ENCODE results near the gene C3.
"Not testable (repeated sequence)": the region's sequence is repeated elsewhere in the genome, so short reads cannot be mapped to it uniquely, and the experiment has no call there.

The C3 gene

DNA sequence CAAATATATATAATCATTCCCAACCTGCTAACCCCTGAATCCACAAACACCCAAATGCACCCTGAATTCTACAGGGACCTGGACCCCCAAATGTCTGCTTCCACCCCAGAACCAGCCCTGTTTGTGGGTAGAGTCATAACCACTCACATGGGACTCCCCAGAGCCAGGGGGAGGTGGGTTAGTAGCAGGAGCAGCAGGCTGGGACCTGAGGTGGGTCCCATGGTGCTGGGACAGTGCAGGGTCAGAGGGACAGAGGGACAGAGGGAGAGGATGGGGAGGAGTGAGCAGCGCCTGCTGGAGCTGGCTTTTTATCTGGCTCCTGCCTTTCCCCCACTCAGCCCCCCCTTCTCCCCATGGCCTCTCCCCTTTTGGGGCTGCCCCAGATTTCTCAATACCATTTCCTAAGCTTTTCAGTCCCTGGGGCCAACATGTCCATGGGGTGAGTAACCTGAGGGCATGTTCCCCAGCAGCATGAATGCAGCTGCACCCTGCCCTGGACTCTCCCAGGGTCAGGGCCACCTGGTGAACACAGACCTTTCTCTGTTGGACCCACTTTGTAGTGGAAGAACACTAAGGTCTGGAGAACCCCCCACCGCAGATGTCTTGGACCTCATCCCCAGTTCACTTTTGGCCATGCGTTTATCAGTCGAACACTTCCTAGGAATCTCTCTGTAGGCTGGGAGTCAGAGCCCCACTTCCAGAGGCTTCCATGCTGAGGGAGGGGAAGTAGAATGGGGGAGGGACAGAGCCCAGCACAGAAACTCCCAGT, at the start of gene C3:
Gene C3 (minus strand): TSS at position 282 of the 769 bp plus-strand sequence. CDS start 61 bp downstream, at position 221.
- no peak for FAIRE-seq

DNA sequence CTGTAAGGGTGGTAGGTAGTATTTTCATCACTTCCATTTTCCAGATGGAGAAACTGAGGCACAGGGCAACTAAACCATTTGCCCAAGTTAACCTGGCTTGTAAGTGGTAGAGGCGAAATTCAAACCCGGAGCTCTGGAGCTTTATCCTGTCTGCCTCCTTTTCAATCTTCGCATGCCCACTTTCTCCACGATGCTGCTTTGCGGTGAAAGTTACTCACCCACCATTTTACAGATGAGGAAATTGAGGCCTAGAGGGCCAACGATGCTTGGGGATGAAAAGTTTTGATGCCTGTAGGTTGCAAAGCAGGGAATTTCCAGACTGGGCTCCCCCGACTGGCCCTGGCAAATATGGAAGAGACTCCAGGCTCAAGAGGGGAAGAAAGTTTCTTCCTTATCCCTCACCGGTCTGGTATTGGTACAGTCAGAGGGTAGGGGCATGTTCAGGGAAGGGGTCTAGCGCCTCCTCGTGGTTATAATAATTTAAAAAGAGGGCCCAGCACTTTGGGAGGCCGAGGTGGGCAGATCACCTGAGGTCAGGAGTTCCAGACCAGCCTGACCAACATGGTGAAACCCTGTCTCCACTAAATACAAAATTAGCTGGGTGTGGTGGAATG, 48.7 kb upstream of the C3 start:
- FAIRE-seq: no peak

DNA sequence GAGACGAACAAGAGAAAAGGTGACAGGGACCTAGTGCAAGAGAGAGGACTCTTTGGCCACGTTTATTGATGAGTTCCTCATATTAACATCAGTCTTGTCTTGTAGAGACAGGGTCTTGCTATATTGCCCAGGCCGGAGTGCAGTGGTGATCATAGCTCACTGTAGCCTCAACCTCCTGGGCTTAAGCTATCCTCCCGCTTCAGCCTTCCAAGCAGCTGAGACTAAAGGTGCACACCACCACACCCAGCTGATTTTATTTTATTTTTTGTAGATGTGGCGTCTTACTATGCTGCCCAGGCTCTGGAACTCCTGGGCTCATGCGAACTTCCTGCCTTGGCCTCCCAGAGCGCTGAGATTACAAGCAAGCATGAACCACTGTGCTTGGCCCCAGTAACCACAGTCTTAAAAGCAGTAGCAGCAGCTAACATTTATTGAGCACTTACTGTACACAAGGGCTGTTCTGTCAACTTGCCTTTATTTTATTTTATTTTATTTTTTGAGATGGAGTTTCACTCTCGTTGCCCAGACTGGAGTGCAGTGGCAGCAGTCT, 47.9 kb upstream of the C3 start:
- FAIRE-seq: no peak

DNA sequence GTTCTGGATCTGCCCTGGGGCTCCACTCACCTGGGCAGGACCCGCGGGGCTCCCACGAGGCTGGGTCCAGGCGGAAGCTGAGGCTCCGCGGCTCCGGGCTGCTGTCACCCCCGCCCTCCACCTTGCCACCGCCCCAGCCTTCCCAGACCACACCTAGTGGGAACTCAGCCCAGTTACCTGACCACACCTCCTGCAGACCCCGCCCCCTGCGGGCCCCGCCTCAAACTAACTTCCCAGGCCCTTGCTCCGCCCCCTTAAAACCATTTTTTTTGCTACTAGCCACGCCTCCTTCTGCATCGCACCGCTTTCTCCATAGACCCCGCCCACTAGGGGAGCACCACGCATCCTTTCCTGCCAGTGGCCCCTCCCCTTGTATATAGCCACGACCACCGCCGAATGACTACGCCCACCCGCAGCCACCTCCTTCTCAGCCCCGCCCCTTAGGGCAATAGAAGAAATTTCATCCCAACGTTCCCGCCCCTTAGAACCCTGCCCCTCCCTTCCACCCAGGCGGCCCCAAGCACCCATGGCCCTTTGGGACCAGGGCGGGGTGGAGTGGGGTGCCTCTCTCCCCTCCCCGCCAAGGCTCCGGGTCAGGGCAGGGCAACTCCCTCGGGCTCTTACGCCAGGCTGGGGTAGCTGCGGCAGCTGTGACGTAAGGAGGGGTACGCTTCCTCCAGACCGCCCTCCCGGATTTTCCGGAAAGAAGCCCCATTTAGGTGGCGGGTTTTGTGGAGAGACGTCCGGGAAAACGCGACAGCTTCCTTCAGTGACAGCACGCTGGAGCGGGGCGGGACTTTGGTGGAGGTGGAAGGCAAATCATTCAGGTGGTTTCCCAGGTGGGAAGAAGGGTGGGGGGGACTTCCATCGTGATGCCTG, 47.1 kb upstream of the C3 start, which contains the start of gene SH2D3A:
Gene SH2D3A (minus strand): TSS at position 79 of the 879 bp plus-strand sequence. CDS start 3,687 bp downstream, outside the sequence.
- no peak for FAIRE-seq

DNA sequence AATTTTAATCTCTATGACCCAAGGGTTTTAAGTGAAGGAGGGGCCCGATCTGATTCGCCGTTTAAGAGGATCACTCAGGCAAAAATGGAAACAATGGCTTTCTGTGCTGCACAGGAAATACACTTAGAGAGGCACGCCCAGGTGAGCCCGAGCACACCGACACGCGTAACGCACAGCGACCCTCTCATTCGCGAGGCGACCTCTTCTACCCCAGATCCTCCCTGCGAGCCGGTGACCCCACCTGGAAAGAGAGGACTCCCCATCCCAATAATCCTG, 46.6 kb upstream of the C3 start:
- no peak for FAIRE-seq

DNA sequence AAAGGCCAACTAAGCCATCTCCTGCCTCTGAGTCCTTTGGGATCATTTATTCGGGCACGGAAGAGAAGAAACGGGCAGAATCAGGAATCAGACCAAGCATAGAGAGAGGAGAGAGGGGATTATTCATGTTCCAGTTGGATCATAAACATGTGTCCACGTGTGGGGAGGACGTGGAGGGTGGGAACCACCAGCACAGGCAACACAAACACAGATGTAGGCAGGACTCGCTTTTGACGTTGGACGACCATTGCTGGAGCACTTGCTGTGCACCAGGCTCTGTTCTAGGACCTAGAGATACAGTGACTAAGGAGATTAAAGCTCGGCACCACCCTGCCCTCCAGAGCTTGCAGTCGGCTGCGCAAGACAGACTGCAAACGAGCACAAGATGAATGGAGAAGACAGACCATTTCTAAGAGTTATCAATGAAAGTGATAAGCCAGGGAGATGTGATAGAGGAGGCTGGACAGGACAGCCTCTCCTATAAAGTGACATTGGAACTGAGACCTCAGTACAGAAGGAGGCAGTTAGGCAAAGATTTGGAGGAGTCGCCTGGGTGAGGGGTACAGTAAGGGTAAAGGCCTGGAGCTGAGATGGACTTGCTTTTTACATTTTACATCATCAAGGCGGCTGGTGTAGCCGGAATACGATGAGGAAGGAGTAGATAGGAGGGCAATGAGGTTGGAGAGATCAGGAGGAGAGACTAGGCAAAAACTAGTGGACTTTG, 46.1 kb upstream of the C3 start:
- FAIRE-seq: no peak

DNA sequence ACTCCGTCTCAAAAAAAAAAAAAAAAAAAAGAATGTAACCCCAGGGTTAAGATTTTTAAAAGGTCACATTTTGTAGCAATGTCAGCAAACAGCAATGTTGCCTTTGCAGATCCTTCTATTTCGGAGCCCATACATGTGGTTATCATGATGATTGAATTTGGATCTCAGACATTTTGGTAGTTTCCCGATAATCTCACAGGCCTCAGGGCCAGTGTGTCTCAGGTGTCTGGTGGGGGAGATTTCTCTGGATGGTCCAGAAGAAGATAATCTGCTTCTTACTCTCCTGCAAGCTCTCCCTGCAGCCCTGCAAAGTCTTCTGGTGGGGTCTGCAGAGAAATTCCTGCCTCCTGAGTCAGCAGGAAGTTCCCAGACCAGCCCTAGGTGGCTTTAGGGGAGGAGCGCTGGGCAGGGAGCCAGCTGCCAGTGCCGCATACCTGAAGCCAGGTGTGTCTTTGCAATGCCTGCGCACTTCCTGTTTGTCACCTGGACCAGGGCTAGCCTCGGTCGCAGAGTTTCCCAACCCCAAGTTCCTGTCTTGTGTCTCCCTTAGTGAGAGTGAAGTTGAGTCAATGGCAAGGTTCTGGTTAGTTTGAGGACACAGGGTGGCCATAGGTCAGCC, 45.4 kb upstream of the C3 start:
- no peak for FAIRE-seq

DNA sequence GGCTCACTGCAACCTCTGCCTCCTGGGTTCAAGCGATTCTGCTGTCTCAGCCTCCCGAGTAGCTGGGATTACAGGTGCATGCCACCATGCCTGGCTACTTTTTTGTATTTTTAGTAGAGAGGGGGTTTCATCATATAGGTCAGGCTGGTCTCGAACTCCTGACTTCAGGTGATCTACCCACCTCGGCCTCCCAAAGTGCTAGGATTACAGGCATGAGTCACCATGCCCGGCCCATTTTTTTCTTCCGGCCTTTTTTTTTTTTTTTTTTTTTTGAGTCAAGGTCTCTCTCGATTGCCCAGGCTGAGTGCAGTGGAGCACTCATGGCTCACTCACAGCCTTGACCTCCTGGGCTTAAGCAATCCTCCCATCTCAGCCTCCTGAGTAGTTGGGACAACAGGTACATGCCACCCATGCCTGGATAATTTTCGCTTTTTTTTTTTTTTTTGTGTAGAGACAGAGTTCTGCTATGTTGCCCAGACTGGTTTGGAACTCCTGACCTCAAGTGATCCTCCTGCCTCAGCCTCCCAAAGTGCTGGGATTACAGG, 41.9 kb upstream of the C3 start:
- FAIRE-seq: not testable (repeated sequence)

DNA sequence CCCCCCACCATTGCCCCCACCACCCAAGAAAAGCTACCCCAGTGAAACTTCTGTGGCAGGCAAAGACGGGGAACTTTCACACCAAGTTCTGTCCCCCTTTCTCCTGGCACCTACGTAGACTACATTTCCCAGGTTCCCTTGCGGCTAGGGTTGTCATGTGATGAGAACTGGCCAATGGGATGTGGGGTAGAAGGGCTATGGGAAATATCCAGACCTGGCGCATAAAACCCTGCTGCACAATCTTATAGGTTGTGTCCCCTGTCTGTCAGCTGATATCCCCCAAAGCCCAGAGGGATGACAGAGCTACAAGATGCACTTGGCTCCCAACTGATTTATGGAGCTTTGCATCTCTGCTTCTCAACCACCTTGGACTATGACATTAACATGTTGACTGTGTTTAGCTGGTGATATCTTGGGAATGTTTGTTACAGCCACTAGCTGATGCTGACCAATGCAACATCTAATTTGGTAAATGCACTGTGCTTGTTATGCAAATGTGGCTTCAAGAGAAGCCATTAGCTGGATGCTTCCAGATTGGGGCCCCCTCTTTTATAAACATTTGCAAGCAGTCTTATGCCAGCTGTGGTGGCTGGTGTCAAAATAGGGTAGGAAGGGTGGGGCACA, 40.7 kb upstream of the C3 start:
- no peak for FAIRE-seq

DNA sequence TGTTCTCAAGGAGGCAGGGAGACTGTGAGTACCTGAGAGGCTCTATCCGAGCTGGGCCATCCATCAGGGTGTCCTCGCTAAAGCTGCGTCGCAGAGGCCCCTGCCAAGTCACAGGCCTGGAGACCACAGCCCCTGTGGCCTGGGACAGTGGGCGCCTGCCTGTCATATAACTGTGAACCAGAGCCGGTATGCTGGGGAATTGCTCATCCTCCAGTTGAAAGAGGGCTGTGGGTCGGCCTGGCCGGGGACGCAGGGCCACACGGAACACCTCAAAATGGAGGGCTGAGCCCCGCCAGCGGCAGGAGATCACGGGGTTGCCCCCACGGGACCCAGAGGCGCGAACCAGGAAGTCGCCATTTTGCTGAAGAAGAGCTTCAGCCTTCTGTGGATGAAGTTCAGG, 40.2 kb upstream of the C3 start:
- no peak for FAIRE-seq

DNA sequence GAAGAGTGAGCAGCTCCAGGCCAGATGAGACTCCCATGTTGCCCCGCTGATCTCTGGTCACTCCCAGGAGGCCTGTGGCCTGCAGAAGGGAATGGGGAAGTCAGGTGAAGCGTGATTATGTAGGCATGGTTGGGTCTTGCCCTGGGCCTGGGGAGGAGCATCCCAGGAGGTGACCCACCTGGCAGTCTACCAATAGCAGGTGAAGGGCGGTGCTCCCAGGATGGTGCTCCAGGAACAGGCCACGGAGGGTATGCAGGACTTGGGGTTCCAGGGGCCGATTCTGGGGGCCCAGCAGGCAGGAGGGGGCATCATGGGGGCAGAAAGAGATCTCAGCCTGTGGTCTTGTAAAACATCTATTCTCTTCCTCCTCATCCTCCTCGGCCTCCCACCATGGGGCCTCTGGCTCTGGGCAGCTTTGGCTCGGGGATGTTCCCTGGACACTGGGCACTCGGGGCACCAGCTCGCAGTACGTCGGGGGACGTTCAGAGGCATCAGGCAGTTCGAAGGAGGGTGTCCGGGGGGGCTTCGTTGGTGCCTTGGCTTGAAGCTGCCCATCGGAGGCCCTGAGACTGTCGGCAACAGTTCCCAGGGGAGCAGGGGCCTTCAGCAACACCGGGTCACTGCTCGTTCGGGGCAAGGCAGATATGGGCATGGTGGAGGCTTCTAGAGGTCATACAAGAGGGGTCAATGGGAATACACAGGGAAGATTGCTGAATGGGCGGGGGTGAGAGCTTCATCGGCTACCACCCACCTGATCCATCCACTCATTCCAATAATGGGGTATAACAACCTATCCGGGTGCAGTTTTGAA, 34.4 kb upstream of the C3 start:
- FAIRE-seq: no peak

DNA sequence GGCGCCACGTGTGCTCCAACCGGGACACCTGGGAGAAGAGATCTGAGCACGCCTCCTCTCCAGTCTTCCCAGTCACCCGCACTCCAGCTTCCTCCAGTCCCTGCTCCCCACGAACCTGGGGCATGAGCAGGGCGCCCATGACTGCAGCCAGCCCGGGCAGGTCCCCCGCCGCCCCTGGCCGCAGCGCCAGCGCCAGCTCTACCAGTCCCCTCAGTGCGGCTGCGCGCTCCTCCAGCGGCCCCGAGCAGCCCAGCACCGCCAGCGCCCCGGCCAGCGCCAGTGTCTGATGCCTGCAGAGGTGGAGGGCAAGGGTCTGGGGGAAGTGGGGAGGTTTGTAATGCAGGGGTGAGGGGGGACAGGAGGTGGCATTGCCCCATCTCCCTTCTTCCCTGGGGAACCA, 33.7 kb upstream of the C3 start:
- no peak for FAIRE-seq

DNA sequence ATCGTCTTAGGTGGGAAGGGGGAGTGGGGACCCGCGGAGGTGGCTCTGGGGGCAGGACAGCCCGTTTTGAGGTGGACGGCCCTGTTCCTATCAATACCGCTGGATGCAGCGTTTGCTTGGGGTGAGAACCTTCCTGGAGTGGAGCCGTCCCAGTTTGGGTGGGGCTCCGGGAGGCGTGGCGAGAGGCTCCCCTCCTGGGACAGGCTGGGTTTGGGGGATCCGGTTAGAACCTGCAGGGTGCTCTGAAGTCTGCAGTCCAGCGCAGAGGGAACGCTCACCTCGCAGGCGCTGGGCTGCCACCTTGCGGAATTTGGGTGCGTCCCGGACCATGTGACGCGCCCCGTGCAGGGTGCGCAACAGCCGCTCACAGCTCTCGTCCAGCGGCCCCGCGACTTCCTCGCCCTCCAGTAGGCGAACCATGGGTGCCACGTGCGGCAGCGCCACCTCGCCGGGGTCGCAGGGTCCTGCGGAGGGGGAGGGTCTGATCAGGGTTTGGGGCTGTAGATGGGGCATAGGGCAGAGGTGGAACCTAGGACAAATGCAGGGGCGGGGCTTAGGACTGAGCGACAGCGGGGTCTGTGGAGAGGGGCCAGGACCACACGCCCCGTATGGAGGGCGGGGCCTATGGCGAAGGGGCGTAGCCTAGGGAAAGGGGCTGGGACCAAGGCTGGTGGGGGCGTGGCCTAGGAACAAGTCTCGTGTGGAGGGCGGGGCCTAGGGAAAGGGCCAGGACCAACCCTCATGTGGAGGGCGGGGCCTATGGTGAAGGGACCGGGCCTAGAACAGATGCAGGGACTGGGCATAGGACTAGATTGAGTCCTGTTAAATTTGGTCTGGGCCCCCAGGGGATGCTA, 33.0 kb upstream of the C3 start:
- peak; percentile 68 for FAIRE-seq

DNA sequence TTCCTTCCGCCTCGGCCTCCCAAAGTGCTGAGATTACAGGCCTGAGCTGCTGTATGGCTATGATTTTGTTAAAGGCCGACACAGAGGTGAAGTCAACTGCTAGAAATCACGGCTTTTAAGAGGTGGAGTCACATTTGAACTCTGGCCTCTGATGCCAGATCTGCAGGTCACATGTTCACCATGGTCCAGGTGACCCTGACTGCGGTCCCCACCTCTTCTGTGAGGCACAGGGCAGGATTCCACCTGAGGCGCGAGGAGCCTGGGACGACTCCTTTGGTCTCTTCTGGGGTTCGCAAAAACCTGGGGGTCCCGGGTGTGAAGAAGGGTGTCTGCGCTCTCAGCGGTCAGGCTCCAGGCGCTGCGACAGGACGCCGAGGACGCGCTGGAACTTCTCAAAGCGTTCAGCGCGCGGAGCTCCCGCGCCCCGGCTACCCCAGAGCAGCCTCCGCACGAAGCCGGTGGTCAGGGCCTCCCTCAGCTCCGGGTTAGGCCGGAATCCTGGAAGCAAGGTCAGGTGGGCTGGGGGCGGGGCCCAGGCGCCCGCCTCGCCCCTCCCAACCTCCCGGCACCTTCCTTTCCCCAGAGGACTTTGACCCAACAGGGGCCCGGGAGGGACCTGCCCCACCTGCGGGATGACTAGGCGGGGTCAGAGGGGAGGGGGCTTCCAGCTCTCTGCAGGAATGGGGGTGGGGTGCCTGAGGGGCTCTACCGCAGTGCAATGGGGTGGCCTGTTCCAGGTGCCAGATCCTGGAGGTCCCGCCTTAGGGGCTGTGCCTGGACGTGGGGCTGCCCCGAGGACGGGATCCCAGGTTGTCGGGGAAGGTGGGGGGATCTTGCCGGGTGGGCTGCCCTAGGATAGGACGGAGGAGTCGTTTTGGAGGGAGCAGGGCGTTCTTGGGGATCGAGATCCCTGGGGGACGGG, 32.1 kb upstream of the C3 start:
- no peak for FAIRE-seq

DNA sequence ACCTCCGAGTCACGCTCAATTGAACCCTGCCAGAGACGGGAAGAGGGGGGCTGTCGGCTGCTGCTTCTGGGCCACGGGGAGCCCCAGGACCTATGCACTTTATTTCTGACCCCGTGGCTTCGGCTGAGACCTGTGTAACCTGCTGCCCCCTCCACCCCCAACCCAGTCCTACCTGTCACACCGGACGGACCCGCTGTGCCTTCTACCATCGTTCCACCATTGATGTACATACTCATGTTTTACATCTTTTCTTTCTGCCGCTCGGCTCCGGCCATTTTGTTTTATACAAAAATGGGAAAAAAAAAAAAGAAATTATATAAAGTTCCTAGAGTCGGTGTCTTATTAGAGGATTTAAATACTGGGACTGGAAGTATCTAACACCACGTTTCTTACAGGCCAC, 30.7 kb upstream of the C3 start:
- FAIRE-seq: no peak

DNA sequence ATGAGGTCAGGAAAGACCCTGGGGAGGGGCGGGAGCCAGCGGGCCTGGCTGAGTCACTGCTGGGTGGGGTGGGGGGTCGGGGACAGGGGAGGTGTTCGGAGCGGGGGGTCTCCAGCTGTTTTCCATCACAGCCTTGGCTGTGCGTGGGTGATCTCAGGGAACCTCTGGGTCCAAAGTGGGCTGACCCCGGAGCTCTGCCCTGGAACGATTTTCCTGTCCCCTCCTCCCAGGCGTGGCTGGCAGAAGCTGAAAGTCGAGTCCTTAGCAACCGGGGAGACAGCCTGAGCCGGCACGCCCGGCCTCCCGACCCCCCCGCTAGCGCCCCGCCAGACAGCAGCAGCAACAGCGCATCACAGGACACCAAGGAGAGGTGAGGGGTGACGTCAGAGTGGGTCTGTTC, 29.6 kb upstream of the C3 start:
- FAIRE-seq: no peak

DNA sequence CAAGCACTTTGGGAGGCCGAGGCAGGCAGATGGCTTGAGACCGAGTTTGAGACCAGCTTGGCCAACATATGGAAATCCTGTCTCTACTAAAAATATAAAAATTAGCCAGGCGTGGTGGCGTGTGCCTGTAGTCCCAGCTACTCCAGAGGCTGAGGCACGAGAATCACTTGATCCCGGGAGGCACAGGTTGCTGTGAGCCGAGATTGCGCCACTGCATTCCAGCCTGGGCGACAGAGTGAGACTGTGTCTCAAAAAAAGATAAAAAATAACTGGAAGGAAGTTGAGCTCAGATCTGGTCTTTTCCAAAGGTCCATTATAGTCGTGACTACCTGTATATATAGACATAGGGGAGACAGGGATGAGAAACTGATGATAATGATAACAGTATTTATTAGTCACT, 28.1 kb upstream of the C3 start:
- not testable (repeated sequence) for FAIRE-seq

DNA sequence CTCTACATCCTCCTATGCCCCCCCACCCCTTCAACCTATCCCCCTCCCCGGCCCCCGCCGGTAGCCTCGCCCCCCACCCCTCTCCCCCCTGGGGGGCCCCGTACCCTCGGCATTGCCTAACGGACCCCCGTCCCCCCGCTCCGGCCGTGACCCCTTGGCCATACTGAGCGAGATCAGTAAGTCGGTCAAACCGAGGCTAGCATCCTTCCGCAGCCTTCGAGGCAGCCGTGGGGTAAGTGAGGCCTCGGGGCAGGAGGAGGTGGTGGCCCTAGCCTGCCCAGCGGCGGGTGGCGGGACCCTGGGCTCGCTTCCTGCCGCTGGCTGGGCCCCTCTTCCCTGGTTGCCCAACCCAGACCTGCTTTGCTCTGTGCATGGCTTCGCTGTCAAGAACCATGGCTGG, 25.5 kb upstream of the C3 start:
- no peak for FAIRE-seq
